Measurements from ENCODE around the gene KIF26A. TPM values are rescaled to one million over a fixed set of nuclear protein-coding genes. Genes with fewer than 3 reads are reported as not detected.
A peak's percentile ranks its signal among the peaks of the same experiment; 100 is the strongest.
"Not testable (repeated sequence)": the region's sequence is repeated elsewhere in the genome, so short reads cannot be mapped to it uniquely, and the experiment has no call there.

KIF26A gene
- polyA plus RNA-seq, 1 of the 3 experiments (the other 2 are of a cell fraction), result 1.7 TPM

DNA sequence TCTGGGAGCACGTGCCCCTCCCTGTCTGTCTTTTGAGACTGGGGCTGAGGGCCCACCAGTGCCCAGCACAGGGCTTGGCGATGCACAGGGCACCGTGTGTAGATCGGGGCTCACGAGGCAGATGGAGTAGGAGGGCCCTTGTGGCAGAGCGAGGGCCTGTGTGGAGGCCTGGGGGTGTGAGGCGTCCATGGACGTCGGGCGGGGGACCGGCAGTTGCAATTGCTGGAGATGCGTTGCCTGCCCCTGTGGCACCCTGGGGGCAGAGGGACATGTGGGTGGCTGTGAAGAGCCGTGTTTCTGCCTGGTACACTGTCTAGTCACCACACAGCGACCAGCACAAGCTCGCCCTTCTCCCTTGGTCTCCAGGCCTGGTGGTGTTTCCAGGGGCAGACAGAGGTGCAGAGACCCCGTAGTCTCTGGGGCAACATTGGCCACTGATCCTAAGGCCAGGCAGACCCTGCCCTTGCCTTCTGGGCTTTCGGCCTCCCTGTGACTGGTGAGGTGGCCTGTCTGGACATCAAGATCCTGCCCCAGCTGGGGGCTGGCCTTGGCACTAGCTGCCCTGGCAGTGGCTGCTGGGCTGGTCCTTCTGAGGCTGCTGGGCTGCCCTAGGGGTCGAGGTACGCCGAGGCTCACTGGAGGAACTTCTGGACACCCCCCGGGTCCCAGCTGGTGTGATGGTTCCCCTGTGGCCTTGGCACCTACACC is 14.5 kb downstream of the KIF26A start:
- ChIA-PET POLR2A (interaction anchor here (0.6 to 1.4 kb wide), 2 partner anchors 72 to 427 kb away, joined by 3 read pairs; partner anchors contain the start of gene C14orf180), CTCF (interaction anchor here (0.6 to 7.0 kb wide), 7 partner anchors 13 to 616 kb away, joined by 3 to 48 read pairs (median 4); no protein-coding TSS in a partner anchor)
- Histone ChIP-seq H3K9ac (no peak overlapping the region), H3K9me3 (no peaks in the 10 kb centered on the region), H3F3A (replicated peaks; ENCODE audit: insufficient read depth) (no peaks in the 10 kb centered on the region), H3K36me3 (replicated peaks in 1 of 2; ENCODE audit: control insufficient read depth in 1 of 2, insufficient read depth in 2 of 2, low read length in 1 of 2) (no peaks in the 10 kb centered on the region), H3K9me2 (no peaks in the 10 kb centered on the region), H4K20me1 (ENCODE audit: insufficient read depth) (no peaks in the 10 kb centered on the region), H3K79me2 (ENCODE audit: insufficient read depth) (no peaks in the 10 kb centered on the region), H3K4me2 (no peak overlapping the region), H2AFZ (ENCODE audit: low read depth) (no peak overlapping the region), H3K4me1 (ENCODE audit: control insufficient read depth in 1 of 2, insufficient read depth in 2 of 2, low read depth in 1 of 2, low read length in 1 of 2) (peaks cover 16 to 94% of the 10 kb centered on the region in 2 experiments; a peak in 2 of 4 replicates), H3K27ac (ENCODE audit: low read depth in 2 of 2, low read length in 1 of 2) (peak overlapping the region in 1 of 2 experiments; percentile 13; a peak in 1 of 4 replicates), H3K4me3 (ENCODE audit: low read depth in 2 of 2, low read length in 1 of 2) (no peak overlapping the region), H3K27me3 (ENCODE audit: insufficient read depth) (no peaks in the 10 kb centered on the region)
- TF ChIP-seq EZH2phosphoT487 (IDR thresholded peaks at IDR 0.05; ENCODE audit: borderline replicate concordance, low read depth) (no peak), MXI1 (IDR thresholded peaks at IDR 0.05; ENCODE audit: low read depth, low read length) (no peak), ELF1 (IDR thresholded peaks at IDR 0.05) (no peak), SIN3A (IDR thresholded peaks at IDR 0.05; ENCODE audit: borderline replicate concordance, low read depth, low read length) (no peak), TEAD4 (IDR thresholded peaks at IDR 0.05; ENCODE audit: borderline replicate concordance, insufficient read depth) (no peak), TAF1 (IDR thresholded peaks at IDR 0.05; ENCODE audit: borderline replicate concordance, low read depth, low read length) (no peak), GATA2 (CRISPR knock-in tag; IDR thresholded peaks at IDR 0.05) (no peak), RXRA (IDR thresholded peaks at IDR 0.05; ENCODE audit: borderline replicate concordance, low read depth) (no peak), FOXJ3 (CRISPR knock-in tag; IDR thresholded peaks at IDR 0.05) (no peak)
- TF ChIP-seq, protein P1, sequence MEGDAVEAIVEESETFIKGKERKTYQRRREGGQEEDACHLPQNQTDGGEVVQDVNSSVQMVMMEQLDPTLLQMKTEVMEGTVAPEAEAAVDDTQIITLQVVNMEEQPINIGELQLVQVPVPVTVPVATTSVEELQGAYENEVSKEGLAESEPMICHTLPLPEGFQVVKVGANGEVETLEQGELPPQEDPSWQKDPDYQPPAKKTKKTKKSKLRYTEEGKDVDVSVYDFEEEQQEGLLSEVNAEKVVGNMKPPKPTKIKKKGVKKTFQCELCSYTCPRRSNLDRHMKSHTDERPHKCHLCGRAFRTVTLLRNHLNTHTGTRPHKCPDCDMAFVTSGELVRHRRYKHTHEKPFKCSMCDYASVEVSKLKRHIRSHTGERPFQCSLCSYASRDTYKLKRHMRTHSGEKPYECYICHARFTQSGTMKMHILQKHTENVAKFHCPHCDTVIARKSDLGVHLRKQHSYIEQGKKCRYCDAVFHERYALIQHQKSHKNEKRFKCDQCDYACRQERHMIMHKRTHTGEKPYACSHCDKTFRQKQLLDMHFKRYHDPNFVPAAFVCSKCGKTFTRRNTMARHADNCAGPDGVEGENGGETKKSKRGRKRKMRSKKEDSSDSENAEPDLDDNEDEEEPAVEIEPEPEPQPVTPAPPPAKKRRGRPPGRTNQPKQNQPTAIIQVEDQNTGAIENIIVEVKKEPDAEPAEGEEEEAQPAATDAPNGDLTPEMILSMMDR (IDR thresholded peaks at IDR 0.05), result no peak
- TF ChIP-seq, protein P2, sequence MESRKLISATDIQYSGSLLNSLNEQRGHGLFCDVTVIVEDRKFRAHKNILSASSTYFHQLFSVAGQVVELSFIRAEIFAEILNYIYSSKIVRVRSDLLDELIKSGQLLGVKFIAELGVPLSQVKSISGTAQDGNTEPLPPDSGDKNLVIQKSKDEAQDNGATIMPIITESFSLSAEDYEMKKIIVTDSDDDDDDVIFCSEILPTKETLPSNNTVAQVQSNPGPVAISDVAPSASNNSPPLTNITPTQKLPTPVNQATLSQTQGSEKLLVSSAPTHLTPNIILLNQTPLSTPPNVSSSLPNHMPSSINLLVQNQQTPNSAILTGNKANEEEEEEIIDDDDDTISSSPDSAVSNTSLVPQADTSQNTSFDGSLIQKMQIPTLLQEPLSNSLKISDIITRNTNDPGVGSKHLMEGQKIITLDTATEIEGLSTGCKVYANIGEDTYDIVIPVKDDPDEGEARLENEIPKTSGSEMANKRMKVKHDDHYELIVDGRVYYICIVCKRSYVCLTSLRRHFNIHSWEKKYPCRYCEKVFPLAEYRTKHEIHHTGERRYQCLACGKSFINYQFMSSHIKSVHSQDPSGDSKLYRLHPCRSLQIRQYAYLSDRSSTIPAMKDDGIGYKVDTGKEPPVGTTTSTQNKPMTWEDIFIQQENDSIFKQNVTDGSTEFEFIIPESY (IDR thresholded peaks at IDR 0.05; ENCODE audit: borderline replicate concordance, low read depth), result no peak
- DNase-seq, result no peak
- WGBS (ENCODE audit: low lambda C conversion rate), result 94% methylated on average over 12 of the region's 21 CpGs

DNA sequence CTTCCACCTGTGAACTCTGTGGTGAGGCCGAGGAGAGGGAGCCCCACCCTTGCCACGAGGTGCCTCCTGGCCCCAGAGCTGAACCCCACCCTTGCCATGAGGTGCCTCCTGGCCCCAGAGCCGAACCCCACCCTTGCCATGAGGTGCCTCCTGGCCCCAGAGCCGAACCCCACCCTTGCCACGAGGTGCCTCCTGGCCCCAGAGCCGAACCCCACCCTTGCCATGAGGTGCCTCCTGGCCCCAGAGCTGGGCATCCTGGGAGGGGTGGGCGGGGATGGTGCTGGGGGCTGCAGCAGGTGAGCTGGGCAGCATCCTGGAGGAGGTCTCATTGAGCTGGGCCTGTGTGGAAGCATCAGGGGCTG is 15.0 kb downstream of the KIF26A start:
- not testable (repeated sequence) for H3K4me2 ChIP-seq; H3K9me2 ChIP-seq; H2AFZ ChIP-seq (ENCODE audit: low read depth); H3K79me2 ChIP-seq (ENCODE audit: insufficient read depth); H3K9me3 ChIP-seq; H3K9ac ChIP-seq; H3K27me3 ChIP-seq (ENCODE audit: insufficient read depth); DNase-seq; H4K20me1 ChIP-seq (ENCODE audit: insufficient read depth); H3K36me3 ChIP-seq (replicated peaks in 1 of 2; ENCODE audit: control insufficient read depth in 1 of 2, insufficient read depth in 2 of 2, low read length in 1 of 2); H3K27ac ChIP-seq (ENCODE audit: low read depth in 2 of 2, low read length in 1 of 2); H3F3A ChIP-seq (replicated peaks; ENCODE audit: insufficient read depth); H3K4me3 ChIP-seq (ENCODE audit: low read depth in 2 of 2, low read length in 1 of 2)
- POLR2A ChIA-PET, result interaction anchor here (0.6 kb wide), 1 partner anchor 426 kb away, joined by 3 read pairs; the partner anchor contains the start of gene C14orf180
- CTCF ChIA-PET, result interaction anchor here (1.2 to 7.0 kb wide), 2 partner anchors 70 to 615 kb away, joined by 3 to 48 read pairs; no protein-coding TSS in a partner anchor
- 52% methylated on average over 5 of the region's 7 CpGs for WGBS (ENCODE audit: low lambda C conversion rate)
- peaks cover 16 to 94% of the 10 kb centered on the region in 2 experiments; a peak in 2 of 4 replicates for H3K4me1 ChIP-seq (ENCODE audit: control insufficient read depth in 1 of 2, insufficient read depth in 2 of 2, low read depth in 1 of 2, low read length in 1 of 2)

Data from SK-N-SH (cell line).